Activated CD8-positive, alpha-beta memory T cell treated with anti-CD3 and anti-CD28 coated beads for 48 hours (primary cell): Measurements from ENCODE around the gene TAGLN2.
A peak's percentile ranks its signal among the peaks of the same experiment; 100 is the strongest.

Experiments
- DNase-seq, 3 experiments: peaks; one replicate each; pipeline ENCODE4 v3.0.0-alpha.2; 2020; ENCODE audit warnings: low read depth in 2 of 3, low spot score in 2 of 3

Gene TAGLN2

GRCh38 chr1:159949981-159950381 is 24.7 kb upstream of the TAGLN2 start:
- no peak for DNase-seq

- no peak for DNase-seq
Measured at GRCh38 chr1:159949123-159949522, 23.8 kb upstream of the TAGLN2 start.

DNA sequence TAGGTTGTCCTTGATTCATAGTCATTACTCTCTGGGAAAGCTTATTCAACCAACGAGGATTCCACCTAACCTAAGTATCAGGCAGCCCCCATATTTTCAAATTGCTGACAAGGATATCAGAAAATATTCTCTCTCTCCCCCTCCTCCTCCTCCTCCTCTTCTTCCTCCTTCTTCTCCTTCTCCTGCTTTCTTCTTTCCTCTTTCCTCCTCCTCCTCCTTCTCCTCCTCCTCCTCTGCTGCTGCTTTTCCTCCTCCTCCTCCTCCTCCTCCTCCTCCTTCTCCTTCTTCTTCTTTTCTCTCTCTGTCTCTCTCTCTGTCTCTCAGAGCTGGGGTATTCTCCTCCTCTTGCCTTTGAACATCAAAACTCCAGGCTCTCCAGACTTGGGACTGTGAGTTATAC is 22.6 kb upstream of the TAGLN2 start:
- DNase-seq = no peak

DNA sequence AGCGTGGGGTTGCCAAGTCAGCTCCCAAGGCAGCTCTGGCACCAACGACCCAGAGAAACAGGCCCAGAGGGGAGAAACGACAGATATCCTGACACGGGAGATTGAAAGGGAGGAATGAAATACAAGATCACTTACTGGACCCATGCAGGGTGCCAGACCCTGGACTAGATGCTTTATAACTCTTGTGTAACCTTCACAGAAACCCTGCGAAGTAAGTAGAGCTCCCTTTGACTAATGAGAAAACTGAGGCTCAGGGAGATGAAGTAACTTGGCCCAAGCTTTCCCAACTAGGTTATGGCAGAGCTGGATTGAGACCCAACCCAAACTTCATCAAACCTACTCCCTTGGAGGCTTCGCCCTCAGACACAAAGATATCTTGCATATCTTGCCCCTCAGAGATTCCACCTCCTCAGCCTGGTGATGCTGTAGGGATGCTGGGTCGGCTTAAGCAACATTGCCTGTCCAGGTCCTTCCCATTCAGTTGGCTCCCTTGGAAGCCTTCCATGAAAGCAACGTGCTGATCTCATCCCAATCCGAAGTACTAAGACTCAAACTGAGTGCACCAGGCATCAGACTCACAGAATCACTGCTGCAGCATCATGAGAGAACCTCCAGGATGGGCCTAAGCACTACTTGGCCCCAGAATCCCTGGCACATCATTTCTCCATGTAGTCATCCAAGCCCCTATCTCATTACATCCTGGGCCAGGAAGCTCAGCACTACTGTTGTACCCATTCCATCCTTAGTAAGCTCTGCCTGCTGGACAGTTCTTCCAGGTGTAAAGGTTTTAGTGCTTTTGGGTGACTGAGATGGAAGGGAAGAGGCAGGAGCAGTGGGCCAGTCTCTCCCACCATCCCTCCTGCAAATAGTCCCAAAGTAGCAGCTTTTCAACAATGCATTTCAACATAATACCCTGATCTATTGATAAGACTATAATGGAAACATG is 21.2 kb upstream of the TAGLN2 start:
- DNase-seq = no peak

GRCh38 chr1:159945483-159946241 is 20.4 kb upstream of the TAGLN2 start, which contains the start of gene IGSF9:
Gene IGSF9, minus strand, starts transcription at chr1:159945613. Its CDS starts 2,159 bp downstream, at chr1:159943454.
- DNase-seq = peak in 2 of 3 experiments; percentile 47 to 61

GRCh38 chr1:159944623-159945455 is 19.5 kb upstream of the TAGLN2 start:
- DNase-seq = no peak

- no peak for DNase-seq
Measured at GRCh38 chr1:159943908-159944622, 18.8 kb upstream of the TAGLN2 start.

GRCh38 chr1:159943278-159943640 is 18.0 kb upstream of the TAGLN2 start:
- DNase-seq = no peak

DNA sequence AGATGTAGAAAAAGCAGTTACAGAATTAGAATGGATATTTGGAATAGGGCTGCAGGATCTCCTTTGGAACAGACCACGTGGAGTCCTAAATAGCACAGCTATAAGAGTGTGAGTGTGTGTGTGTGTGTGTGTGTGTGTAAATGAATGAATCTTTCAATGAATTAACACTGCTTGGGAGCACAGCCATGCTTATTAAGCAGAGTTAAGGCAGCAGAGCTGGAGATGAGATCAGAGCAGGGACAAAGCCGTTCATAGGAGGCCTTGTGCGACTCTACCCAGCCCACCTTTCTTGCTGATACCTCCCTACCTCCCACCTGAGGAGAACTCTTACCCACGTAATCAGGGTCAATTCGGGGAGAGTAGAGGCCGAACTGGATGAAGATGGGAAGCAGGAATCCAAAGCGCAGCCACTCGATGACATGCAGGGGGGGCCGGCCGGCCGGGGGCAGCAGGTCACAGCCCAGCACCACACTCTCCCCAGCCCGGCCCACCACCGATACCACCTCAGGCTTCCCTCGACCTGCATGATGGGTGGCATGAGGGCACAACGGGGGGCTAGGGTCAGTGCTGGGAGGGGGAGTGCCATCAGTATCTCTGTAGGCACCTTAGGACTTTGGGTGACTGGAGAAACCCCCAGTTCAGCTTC is 17.4 kb upstream of the TAGLN2 start:
- no peak for DNase-seq

DNA sequence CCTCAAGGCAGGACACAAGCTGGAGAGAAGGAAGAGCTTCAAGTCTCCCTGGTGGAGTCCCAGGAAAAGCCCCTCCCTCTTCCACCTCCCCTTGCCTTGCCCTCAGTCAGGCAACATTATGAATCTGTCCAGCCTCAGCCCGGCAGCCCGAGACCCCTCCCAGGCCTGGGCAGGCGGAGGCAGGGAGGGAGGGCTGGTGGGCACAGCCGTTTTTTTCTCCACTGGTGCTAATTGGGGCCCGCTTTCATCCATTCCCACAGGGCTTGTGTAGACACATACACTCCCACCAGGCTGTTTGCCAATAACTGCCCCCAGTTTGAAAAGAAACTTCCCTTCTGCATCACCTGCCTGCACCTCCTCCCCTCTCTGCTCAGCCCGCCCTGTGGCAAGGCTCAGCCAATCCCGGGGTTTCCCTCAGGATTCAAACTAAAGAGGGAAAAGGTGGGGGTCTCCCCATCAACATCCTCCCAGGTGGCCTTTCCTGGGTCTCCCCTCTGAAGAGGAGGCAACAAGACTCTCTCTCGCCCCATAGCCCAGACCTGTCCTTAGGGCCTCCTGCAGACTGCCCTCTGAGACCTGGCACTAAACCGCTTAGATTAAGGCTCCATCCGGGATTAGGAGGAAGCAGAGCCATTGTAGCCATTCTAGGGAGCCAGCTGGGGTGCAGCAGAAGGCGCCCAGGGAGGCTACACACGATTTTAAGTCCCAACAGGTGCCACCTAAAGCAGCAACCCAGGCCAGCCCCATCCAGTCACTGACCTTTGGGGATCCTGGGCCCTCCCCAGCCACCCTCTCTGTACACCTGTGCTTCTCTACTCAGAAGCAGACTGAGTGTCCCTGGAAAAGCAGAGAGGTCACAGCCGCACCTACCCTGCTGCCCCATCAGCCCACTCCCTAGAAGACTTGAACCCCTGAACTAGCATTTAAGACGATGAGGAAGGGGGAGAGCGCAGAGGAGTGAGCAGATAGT is 16.6 kb upstream of the TAGLN2 start:
- DNase-seq = no peak

- no peak for DNase-seq
Measured at GRCh38 chr1:159941141-159941540, 15.8 kb upstream of the TAGLN2 start.

DNA sequence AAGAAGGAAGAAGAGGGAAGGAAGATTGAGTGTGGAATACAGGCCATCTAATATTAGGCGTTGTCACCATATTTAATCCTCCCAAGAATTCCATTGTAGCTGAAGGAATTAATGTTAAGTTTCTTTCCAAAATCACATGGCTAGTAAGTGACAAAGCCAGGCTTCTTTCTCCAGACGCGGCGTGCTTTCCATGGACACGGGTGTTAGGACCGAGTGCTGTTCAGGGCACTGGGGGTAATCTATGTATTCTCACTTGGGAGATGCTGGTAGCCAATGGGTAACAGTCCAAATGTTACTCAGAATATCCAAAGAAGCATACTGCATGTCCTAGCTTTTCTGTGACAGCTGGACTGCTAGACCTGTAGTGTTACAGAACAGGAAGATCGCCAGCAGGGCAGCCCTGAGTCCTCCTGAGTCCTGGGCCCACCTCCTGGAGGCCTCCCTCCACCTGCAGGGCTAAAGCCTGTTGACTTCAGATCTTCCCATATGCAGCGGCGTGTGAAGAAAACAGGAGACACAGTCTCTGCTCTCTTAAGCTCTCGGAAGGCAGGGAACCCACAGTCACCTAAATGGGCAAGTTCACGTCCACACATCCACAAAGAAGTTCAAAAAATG is 14.8 kb upstream of the TAGLN2 start:
- no peak for DNase-seq

DNA sequence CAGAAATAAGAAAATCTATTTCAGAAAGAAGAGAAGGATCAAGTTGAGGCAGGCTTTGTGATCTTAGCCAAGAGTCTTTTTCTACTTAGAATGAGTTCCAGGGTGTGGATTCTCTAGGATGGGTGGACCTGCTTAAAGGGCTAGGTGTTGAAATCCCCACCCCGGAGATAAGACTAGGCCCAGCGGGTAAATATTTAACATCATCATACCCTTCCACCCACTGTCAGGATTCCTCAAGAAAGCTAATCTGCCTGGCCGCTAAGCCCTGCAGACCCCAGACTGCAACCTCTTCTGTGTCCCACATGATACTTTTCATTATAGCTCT is 14.3 kb upstream of the TAGLN2 start:
- no peak for DNase-seq

DNA sequence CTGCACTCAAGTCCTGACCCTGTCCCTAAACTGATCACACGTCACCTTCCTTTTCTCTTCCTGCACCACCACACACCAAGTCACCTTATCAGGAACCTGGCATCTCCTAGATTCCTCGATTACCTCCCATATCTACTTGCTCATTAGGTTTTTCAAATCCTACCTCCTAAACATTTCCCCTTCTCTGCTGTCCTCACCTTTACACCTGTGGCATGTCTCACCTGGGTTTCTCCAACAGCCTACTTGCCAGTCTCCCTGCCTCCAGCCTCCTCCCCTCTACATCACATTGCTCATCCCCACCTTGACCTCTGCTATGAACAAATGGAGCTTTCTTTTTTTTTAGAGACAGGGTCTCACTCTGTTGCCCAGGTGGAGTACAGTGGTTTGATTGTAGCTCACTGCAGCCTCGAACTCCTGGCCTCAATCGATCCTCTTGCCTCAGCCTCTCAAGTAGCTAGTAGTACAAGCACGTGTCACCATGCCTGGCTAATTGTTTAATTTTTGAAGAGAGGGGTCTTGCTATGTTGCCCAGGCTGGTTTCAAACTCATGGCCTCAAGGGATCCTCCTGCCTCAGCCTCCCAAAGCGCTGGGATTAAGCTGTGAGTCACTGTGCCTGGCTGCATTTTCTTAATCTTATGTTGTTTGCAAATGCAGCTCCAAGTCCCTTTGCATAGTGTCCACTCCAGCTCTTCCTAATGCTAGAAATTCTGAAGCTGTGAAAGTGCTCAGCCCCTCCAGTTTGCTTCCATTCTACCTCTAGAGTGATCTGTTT is 13.8 kb upstream of the TAGLN2 start:
- DNase-seq = no peak

- DNase-seq = no peak
Measured at GRCh38 chr1:159938211-159938852, 13.0 kb upstream of the TAGLN2 start.

DNA sequence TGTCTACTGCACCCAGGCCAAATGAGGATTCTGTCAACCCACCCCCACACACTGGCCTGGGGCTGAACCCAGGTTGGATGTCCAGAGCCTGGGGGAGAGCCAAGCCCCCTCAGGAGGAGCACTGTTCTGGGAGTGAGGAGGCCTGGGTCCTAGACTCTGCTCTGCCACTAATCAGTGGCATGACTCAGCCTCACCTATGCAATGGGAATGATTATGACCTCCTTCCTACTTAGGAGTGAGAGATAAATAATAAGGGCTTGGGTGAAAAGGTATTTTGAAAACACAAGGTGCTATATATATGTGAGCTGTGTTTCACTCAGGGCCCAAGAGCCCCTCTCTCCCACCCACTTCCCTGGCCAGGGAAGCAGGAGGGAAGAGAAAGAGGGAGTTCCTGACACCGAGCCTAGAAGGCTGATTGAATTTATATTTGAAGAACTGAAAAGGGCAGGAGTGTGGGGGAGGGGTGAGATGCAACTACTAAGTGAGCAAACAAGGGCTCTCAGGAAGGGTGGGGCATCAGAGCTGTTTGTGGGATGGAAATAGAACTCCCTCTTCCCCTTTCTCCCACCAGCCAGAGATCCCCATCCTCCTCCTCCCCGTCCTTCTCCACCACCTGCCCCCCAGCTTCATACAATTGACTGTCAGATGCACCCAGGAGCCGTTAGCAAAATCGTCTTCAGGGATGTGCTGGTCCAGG is 11.9 kb upstream of the TAGLN2 start:
- DNase-seq = no peak
